Upper lobe of left lung (tissue), 6 donors: ENCODE data around the gene RPL5. TPM values are rescaled to one million over a fixed set of nuclear protein-coding genes. Genes with fewer than 3 reads are reported as not detected.
A peak's percentile ranks its signal among the peaks of the same experiment; 100 is the strongest.

Experiments
- ATAC-seq, 2 donors: fragments of 200-7000 bp; cut with Tn5 transposase; one replicate each; pipeline ENCODE4 v1.9.1; 2022; ENCODE audit warnings: mild to moderate bottlenecking in 2 of 2, moderate library complexity in 2 of 2; ENCODE audit not compliant: low FRiP score in 2 of 2
- DNase-seq, 2 donors: peaks; one replicate each; pipeline ENCODE4 v3.0.0-alpha.2; 2019 to 2020
- H3K27ac ChIP-seq, 4 donors: fragments of 200-600 bp; sonication (generic); one replicate each; pipeline ENCODE4 v1.5.1; 2016 to 2019
- H3K27me3 ChIP-seq, 4 donors: fragments of 200-600 bp; sonication (generic); one replicate each; pipeline ENCODE4 v1.5.1; 2017 to 2019
- H3K36me3 ChIP-seq, 4 donors: fragments of 200-600 bp; sonication (generic); one replicate each; pipeline ENCODE4 v1.5.1; 2016 to 2019
- H3K4me1 ChIP-seq, 4 donors: fragments of 200-600 bp; sonication (generic); one replicate each; pipeline ENCODE4 v1.5.1; 2018 to 2019
- H3K4me3 ChIP-seq, 4 donors: fragments of 200-600 bp; sonication (generic); one replicate each; pipeline ENCODE4 v1.5.1; 2017 to 2019; ENCODE audit warnings: mild to moderate bottlenecking in 2 of 4, moderate library complexity in 1 of 4
- H3K9me3 ChIP-seq, 4 donors: fragments of 200-600 bp; sonication (generic); one replicate each; pipeline ENCODE4 v1.5.1; 2018 to 2019
- CTCF ChIP-seq, 6 experiments: fragments of 450-650 bp in 4 of 6; fragments of 200-600 bp in 2 of 6; sonication (generic) in 2 of 6; IDR thresholded peaks; one replicate each; pipeline ENCODE4 v1.5.1; 2016 to 2019; ENCODE audit warnings: antibody characterized with exemption in 6 of 6
- EP300 ChIP-seq, 4 donors: sonication (generic); formaldehyde crosslinking; IDR thresholded peaks; one replicate each; pipeline ENCODE4 v1.5.1; 2017; ENCODE audit warnings: antibody characterized with exemption in 4 of 4, control low read depth in 2 of 4
- POLR2A ChIP-seq, 4 donors: fragments of 450-650 bp; IDR thresholded peaks; one replicate each; pipeline ENCODE4 v1.5.1; 2016 to 2017; ENCODE audit warnings: antibody characterized with exemption in 4 of 4, mild to moderate bottlenecking in 2 of 4
- POLR2AphosphoS5 ChIP-seq, 2 donors: sonication (generic); formaldehyde crosslinking; IDR thresholded peaks; one replicate each; pipeline ENCODE4 v1.5.1; 2017; ENCODE audit warnings: antibody characterized with exemption in 2 of 2
- WGBS, 2 donors: methylation state at CpG; one replicate each; pipeline ENCODE4 v1.1.5; 2017 to 2018; 5-methylcytosine and 5-hydroxymethylcytosine counted together
- small RNA-seq, 4 donors: library from RNA; depleted of rRNA; stranded (forward); fragments of <200 nt; gene quantifications; one replicate each; pipeline ENCODE3, GENCODE V24; 2016
- total RNA-seq, 6 donors: library from RNA; depleted of rRNA in 4 of 6; stranded (reverse); fragments of >200 nt in 4 of 6; gene quantifications; one replicate each; pipeline versions ENCODE4 v1.1.0 to v1.2.1, GENCODE V29; 2016 to 2021
- donor health status: DM: no; HTN: no; CAD: no; lungs with moderate emphysema.
- donor health status: DM: no; HTN: yes; CAD: no; lungs with severe emphysema.

Gene RPL5
- total RNA-seq, 6 donors from 2014 or later = 716 to 1,207 (median 813) TPM

DNA sequence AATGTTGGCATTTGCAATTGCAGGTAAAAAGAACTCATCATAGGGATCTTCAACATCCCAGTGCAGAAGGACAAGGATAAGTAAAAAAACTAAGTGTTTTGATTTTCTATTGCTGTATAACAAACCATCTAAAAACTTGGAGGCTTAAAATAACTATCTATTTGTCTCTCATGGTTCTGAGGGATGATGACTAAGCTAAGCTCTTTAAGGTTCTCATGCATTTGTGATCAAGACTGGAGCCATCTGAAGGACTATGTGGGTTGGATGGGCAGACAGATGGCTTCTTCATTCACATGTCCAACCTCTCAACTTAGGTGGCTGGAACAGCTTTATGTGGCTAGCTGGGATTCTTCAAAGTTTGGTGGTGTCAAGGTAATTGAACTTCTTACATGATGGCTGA lies 51.5 kb downstream of the RPL5 start:
- Histone ChIP-seq H3K9me3 (no peaks in the 10 kb centered on the region), H3K27ac (no peak overlapping the region), H3K4me1 (peaks cover 0 to 2% (median 0%) of the 10 kb centered on the region in 4 donors), H3K4me3 (no peak overlapping the region), H3K27me3 (no peaks in the 10 kb centered on the region), H3K36me3 (no peaks in the 10 kb centered on the region)
- TF ChIP-seq CTCF (IDR thresholded peaks at IDR 0.05) = no peak
- no peak for TF ChIP-seq POLR2A (IDR thresholded peaks at IDR 0.05)
- TF ChIP-seq EP300 (IDR thresholded peaks at IDR 0.05) = no peak
- TF ChIP-seq POLR2AphosphoS5 (IDR thresholded peaks at IDR 0.05) = no peak
- DNase-seq = no peak
- no peak for ATAC-seq

DNA sequence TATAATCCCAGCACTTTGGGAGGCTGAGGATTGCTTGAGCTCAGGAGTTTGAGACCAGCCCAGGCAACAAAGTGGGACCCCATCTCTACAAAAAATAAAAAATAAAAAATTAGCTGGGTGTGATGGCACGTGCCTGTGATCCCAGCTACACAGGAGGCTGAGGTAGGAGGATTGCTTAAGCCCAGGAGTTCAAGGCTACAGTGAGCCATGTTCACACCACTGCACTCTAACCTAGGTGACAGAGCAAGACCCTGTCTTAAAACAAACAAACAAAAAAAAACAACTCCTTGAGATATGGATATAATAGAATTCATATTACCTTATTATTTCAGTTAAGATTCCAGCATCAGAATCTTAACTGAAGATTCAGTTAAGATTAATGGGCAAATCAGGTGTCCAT lies 52.4 kb downstream of the RPL5 start:
- TF ChIP-seq POLR2A (IDR thresholded peaks at IDR 0.05) (no peak), CTCF (IDR thresholded peaks at IDR 0.05) (no peak), POLR2AphosphoS5 (IDR thresholded peaks at IDR 0.05) (no peak), EP300 (IDR thresholded peaks at IDR 0.05) (no peak)
- Histone ChIP-seq H3K4me1 (peaks cover 0 to 2% (median 0%) of the 10 kb centered on the region in 4 donors), H3K36me3 (no peaks in the 10 kb centered on the region), H3K27me3 (no peaks in the 10 kb centered on the region), H3K9me3 (peaks cover 0 to 2% (median under 1%) of the 10 kb centered on the region in 4 donors), H3K27ac (no peak overlapping the region), H3K4me3 (no peak overlapping the region)
- ATAC-seq (no peak), DNase-seq (no peak)
- 93 to 100% methylated on average over 1 of the region's 1 CpG for WGBS, 2 donors

- TF ChIP-seq CTCF (IDR thresholded peaks at IDR 0.05) (no peak), POLR2AphosphoS5 (IDR thresholded peaks at IDR 0.05) (no peak), EP300 (IDR thresholded peaks at IDR 0.05) (no peak), POLR2A (IDR thresholded peaks at IDR 0.05) (no peak)
- Histone ChIP-seq H3K36me3 (no peaks in the 10 kb centered on the region), H3K4me1 (peaks cover 0 to 2% (median 0%) of the 10 kb centered on the region in 4 donors), H3K4me3 (no peak overlapping the region), H3K27me3 (no peaks in the 10 kb centered on the region), H3K9me3 (peaks cover 0 to 7% (median 4%) of the 10 kb centered on the region in 4 donors), H3K27ac (no peak overlapping the region)
- WGBS, 2 donors = 66 to 71% methylated on average over 2 of the region's 2 CpGs
- peak in 1 of 2 donors; percentile 22 for DNase-seq
- ATAC-seq = no peak
Measured at GRCh38 chr1:92886886-92887419, 55.1 kb downstream of the RPL5 start.

DNA sequence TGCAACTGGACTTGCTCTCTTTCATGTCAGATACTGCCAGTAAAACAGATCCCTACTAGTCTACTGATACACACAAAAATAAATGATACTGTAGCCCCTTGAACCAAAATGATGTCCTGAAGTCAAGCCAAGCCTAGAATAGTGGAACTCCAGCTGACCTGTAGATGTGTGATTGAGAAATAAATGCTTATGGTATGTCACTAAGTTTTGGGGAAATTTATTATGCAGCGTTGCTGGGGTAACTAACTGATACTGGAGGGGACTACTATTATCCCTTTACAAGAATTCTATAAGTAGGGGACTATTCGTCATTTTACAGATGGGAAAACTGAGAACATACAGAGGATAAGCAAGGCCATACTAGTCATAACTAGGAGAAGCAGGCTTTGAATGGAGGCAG lies 55.6 kb downstream of the RPL5 start:
- Histone ChIP-seq H3K27me3 (no peaks in the 10 kb centered on the region), H3K9me3 (peaks cover 0 to 7% (median 4%) of the 10 kb centered on the region in 4 donors), H3K4me3 (no peak overlapping the region), H3K27ac (no peak overlapping the region), H3K4me1 (peaks cover 0 to 2% (median 0%) of the 10 kb centered on the region in 4 donors), H3K36me3 (no peaks in the 10 kb centered on the region)
- DNase-seq (no peak), ATAC-seq (no peak)
- TF ChIP-seq EP300 (IDR thresholded peaks at IDR 0.05) (no peak), POLR2AphosphoS5 (IDR thresholded peaks at IDR 0.05) (no peak), CTCF (IDR thresholded peaks at IDR 0.05) (no peak)
- 93 to 94% methylated on average over 2 of the region's 2 CpGs for WGBS, 2 donors

Small RNA genes within 50 kb of the gene (small RNA-seq; reads per million reads assigned to genes)
- gene RF00432 (0 reads per million in 4 donors), gene SNORA66 (9.7 to 21.9 (median 12.6) reads per million in 4 donors), gene SNORD21 (0 reads per million in 4 donors)

Other genes starting within 250 kb of the RPL5 start
- gene EVI5, start 46.9 kb upstream of the RPL5 start, total RNA-seq = 10 to 100 TPM; 33.5 to 62.3 (median 39.6) TPM
- 10 to 100 TPM in 1 of 6 donors, 1 to 10 TPM in 5; 2.8 to 15.2 (median 4.4) TPM for gene DIPK1A, start 129.4 kb downstream of the RPL5 start, total RNA-seq
- gene MTF2, start 247.2 kb downstream of the RPL5 start, total RNA-seq = 10 to 100 TPM; 15.4 to 29.4 (median 20.6) TPM